Esophagus squamous epithelium (tissue), 4 donors: ENCODE measurements around the gene TRIP10.
"Not testable (repeated sequence)": the region's sequence is repeated elsewhere in the genome, so short reads cannot be mapped to it uniquely, and the experiment has no call there.

Experiments
- CTCF ChIP-seq, 6 experiments: fragments of 450-650 bp in 4 of 6; fragments of 200-600 bp in 2 of 6; sonication (generic) in 2 of 6; IDR thresholded peaks; one replicate each; pipeline ENCODE4 v1.5.1; 2016 to 2019; ENCODE audit warnings: antibody characterized with exemption in 6 of 6, mild to moderate bottlenecking in 4 of 6, moderate library complexity in 4 of 6
- POLR2A ChIP-seq, 4 donors: fragments of 450-650 bp; IDR thresholded peaks; one replicate each; pipeline ENCODE4 v1.6.1; 2017; ENCODE audit warnings: antibody characterized with exemption in 4 of 4, mild to moderate bottlenecking in 4 of 4, moderate library complexity in 3 of 4

GRCh38 chr19:6776045-6776444 is 36.6 kb downstream of the TRIP10 start:
- not testable (repeated sequence) for TF ChIP-seq POLR2A, CTCF (IDR thresholded peaks at IDR 0.05)
